OCI-LY3 (cell line): ENCODE results near the gene RXFP4.

Experiments used
- H2AFZ ChIP-seq: fragments of 200-600, 300-600 bp; shearing (Covaris generic); 2 replicates; pipeline ENCODE4 v1.6.0; 2014; ENCODE audit warnings: antibody characterized with exemption, low read depth, low read length
- H3K27ac ChIP-seq: fragments of 200-600, 300-600 bp; sonication (generic); 2 replicates; pipeline ENCODE4 v1.5.1; 2014; ENCODE audit warnings: mild to moderate bottlenecking, low read length, moderate library complexity, mixed read lengths
- H3K27me3 ChIP-seq: fragments of 200-600, 300-600 bp; sonication (generic); 2 replicates; pipeline ENCODE4 v1.6.1; 2014; ENCODE audit warnings: low read depth, low read length, mixed read lengths
- H3K36me3 ChIP-seq: fragments of 200-600, 300-600 bp; sonication (generic); replicated peaks from 2 replicates; pipeline ENCODE3; 2014; ENCODE audit warnings: low read depth, low read length, mixed read lengths
- H3K4me1 ChIP-seq: fragments of 300-600, 200-600 bp; sonication (generic); 2 replicates; pipeline ENCODE4 v1.6.1; 2014; ENCODE audit warnings: low read length, mixed read lengths
- H3K4me2 ChIP-seq: fragments of 200-600, 300-600 bp; sonication (generic); 2 replicates; pipeline ENCODE4 v1.6.1; 2014; ENCODE audit warnings: low read length, mixed read lengths
- H3K4me3 ChIP-seq: fragments of 300-600, 200-600 bp; sonication (generic); 2 replicates; pipeline ENCODE4 v1.5.1; 2014; ENCODE audit warnings: antibody characterized with exemption, mild to moderate bottlenecking, low read length, moderate library complexity
- H3K79me2 ChIP-seq: fragments of 300-600, 200-600 bp; shearing (Covaris generic); 2 replicates; pipeline ENCODE4 v1.6.1; 2014; ENCODE audit warnings: mild to moderate bottlenecking, low read length, mixed read lengths
- H3K9ac ChIP-seq: fragments of 300-600, 200-600 bp; shearing (Covaris generic); 2 replicates; pipeline ENCODE4 v1.6.0; 2014; ENCODE audit warnings: mild to moderate bottlenecking, low read length, moderate library complexity
- H3K9me3 ChIP-seq: fragments of 200-600, 300-600 bp; shearing (Covaris generic); 2 replicates; pipeline ENCODE4 v1.6.1; 2014; ENCODE audit warnings: low read length, mixed read lengths; ENCODE audit not compliant: insufficient read depth
- H4K20me1 ChIP-seq: fragments of 200-600, 300-600 bp; sonication (generic); 2 replicates; pipeline ENCODE4 v1.6.1; 2016; ENCODE audit warnings: low read length, mixed read lengths; ENCODE audit not compliant: insufficient read depth
- CTCF ChIP-seq: fragments of 200-600, 300-600 bp; sonication (generic); IDR thresholded peaks from 2 replicates; pipeline ENCODE4 v1.5.1; 2014; ENCODE audit warnings: antibody characterized with exemption, low read length, low read depth
- EZH2phosphoT487 ChIP-seq: fragments of 200-600 bp; shearing (Covaris generic); IDR thresholded peaks from 2 replicates; pipeline ENCODE4 v1.6.1; 2018; ENCODE audit warnings: antibody characterized with exemption, mixed run types, low read depth

The RXFP4 gene

DNA sequence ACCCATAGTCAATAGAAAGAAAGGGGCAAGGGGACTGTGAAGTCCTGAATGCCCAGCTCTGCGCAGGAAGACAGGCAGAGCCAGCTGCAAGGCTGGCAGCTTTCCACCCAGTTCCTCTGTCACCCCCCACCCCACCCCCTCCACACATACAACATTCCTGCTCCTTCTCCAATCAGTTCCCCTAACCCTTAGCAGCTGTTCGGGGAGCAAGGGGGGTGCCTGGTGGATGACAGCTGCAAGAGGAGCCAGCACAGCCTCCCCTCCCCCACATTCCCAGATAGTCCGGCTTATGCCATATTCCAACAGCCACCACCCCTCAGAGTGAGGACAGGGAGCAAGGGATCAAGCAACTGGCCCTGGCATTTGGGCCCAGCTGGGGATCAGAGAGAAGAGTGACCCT is 27.2 kb downstream of the RXFP4 start:
- Histone ChIP-seq H3K4me1 (peaks cover 55% of the 10 kb centered on the region), H4K20me1 (peaks cover 82% of the 10 kb centered on the region), H3K9me3 (no peaks in the 10 kb centered on the region), H3K4me3 (no peak overlapping the region), H3K9ac (no peak overlapping the region), H3K79me2 (peaks cover 94% of the 10 kb centered on the region), H2AFZ (no peak overlapping the region), H3K27me3 (no peaks in the 10 kb centered on the region), H3K36me3 (peaks cover 68% of the 10 kb centered on the region), H3K27ac (peak overlapping the region; percentile 93), H3K4me2 (no peak overlapping the region)
- TF ChIP-seq CTCF (no peak), EZH2phosphoT487 (no peak)

DNA sequence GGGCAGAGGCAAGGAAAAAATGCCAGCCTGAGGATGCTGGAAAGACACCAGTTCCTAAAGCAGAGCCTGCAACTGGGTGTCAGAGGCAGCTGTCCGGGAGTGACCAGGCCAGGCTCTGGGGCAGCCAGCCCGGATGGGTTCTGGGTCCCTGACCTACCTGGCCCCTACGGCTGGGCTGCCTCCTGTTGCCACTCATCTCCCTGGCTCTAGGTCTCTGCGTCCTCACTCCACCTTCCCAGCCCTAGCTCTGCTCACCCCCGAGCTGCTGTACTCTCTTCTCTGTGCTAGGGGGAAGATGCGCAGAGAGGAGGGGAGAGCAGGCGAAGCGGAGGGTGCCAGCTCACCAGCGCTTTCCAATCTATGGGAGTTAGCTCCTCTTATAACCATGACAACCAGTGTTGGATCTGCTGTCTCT is 27.9 kb downstream of the RXFP4 start:
- no peak overlapping the region for H3K4me3 ChIP-seq
- TF ChIP-seq EZH2phosphoT487 (no peak), CTCF (no peak)
- H3K27ac ChIP-seq, result peak overlapping the region; percentile 93
- no peak overlapping the region for H3K9ac ChIP-seq
- no peak overlapping the region for H2AFZ ChIP-seq
- peaks cover 70% of the 10 kb centered on the region for H3K36me3 ChIP-seq
- H4K20me1 ChIP-seq, result peaks cover 89% of the 10 kb centered on the region
- H3K4me1 ChIP-seq, result peaks cover 60% of the 10 kb centered on the region
- H3K4me2 ChIP-seq, result no peak overlapping the region
- no peaks in the 10 kb centered on the region for H3K27me3 ChIP-seq
- no peaks in the 10 kb centered on the region for H3K9me3 ChIP-seq
- peaks cover 98% of the 10 kb centered on the region for H3K79me2 ChIP-seq

DNA sequence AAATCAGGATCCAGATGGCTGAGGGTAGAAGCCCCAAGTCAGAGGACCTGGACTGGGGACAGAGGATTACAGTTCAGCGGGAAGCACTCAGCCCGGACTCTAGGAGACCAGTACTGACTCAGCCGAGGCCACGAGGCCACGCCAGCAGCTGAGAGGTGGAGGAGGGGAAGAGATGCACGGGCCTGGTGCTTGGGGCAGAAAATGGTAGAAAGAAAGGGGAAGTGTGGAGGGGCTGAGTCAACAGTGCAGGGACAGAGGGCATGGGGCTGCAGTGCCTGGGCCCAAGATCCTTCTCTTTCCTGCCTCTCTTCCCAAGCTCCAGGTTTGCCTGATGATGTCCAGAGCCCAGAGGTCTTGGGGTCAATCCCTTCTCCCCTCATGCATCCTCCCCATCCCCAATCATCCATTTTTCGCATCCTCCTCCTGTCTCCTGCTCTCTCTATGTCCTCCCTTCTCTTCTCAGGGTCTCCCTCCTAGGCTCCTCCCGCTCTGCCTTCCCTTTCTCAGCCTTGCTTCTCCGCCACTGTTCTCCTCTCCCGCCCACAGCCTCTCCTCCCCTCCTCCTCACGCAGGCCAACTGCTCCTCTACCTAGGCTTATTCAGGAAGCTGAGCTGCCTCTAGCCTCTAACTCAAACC is 29.2 kb downstream of the RXFP4 start:
- peak overlapping the region; percentile 93 for H3K27ac ChIP-seq
- peaks cover 92% of the 10 kb centered on the region for H4K20me1 ChIP-seq
- H3K9ac ChIP-seq, result peak overlapping the region; percentile 83
- H3K79me2 ChIP-seq, result peaks cover 100% of the 10 kb centered on the region
- H3K9me3 ChIP-seq, result no peaks in the 10 kb centered on the region
- no peak for TF ChIP-seq EZH2phosphoT487
- no peak for TF ChIP-seq CTCF
- no peaks in the 10 kb centered on the region for H3K27me3 ChIP-seq
- H3K4me3 ChIP-seq, result peak overlapping the region; percentile 71
- peaks cover 69% of the 10 kb centered on the region for H3K4me1 ChIP-seq
- peak overlapping the region; percentile 98 for H3K4me2 ChIP-seq
- no peak overlapping the region for H2AFZ ChIP-seq
- H3K36me3 ChIP-seq, result peaks cover 67% of the 10 kb centered on the region

DNA sequence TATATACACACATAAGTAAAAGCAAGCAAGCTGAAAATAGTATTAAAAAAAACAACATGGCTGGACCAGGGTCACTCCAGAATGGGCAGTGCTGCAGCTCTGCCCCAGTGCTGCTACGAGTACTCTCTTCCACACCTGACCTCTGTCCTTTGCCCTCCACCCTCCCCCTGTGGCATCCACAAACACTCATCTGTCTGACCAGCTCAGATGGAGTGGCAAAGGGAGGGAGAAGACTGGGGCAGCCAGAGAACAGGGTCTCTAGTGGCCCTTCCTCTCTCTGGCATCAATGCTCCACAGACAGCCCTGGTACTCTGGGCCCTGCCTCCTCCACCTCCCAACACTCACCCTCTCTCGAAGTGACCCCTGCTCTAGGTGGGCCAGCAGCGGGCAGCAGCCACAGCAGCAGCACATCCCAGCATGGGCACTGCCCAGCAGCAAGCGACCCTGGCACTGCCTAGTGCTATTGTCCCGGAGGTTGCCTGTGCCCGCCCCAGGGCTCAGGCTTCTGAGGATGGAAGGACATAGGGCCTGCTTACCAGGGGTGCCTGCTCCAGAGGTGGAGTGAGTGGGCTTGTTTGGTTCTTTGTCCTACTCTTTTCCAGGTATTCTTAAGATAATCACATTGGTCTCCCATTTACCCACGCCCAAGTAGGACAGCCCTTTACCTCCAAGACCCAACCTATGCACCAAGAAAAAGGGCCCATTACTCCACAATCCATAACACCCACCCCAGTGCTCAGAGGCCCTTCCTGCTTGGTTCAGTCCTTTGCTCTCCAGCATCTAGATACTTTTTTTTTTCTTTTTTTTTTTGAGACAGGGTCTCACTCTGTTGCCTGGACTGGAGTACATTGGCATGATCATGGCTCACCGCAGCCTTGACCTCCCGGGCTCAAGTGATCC is 30.7 kb downstream of the RXFP4 start:
- Histone ChIP-seq H3K79me2 (peaks cover 100% of the 10 kb centered on the region), H3K4me1 (peaks cover 73% of the 10 kb centered on the region), H4K20me1 (peaks cover 92% of the 10 kb centered on the region), H3K9ac (no peak overlapping the region; the same call in 1 of the 2 replicates), H3K4me3 (peak overlapping the region; percentile 30; the same call in 1 of the 2 replicates), H3K27ac (peak overlapping the region; percentile 49), H3K9me3 (no peaks in the 10 kb centered on the region), H3K36me3 (peaks cover 65% of the 10 kb centered on the region), H3K27me3 (no peaks in the 10 kb centered on the region), H2AFZ (no peak overlapping the region), H3K4me2 (peak overlapping the region; percentile 57)
- TF ChIP-seq CTCF, result no peak
- no peak for TF ChIP-seq EZH2phosphoT487
